ENCODE results near the gene SLPI.

- TF ChIP-seq CTCF (IDR thresholded peaks at IDR 0.05 in 2 of 3, conservative IDR thresholded peaks at IDR 0.05 in 1 of 3; ENCODE audit: control insufficient read depth in 2 of 3, extremely low read depth in 1 of 3, insufficient read depth in 1 of 3, low read depth in 3 of 3, low read length in 3 of 3) = peak; percentile 28 to 49 (median 47); a peak in 5 of 6 replicates
- no peak for TF ChIP-seq ZNF384 (IDR thresholded peaks at IDR 0.05; ENCODE audit: borderline replicate concordance, low read depth, low read length)
- no peak for TF ChIP-seq ZNF274 (IDR thresholded peaks at IDR 0.05; ENCODE audit: insufficient read depth, insufficient read length)
- TF ChIP-seq HDAC2 (IDR thresholded peaks at IDR 0.05) = no peak
These were observed 18.4 kb downstream of the SLPI start for GRCh38 chr20:45235995-45236394.
